Activated naive CD4-positive, alpha-beta T cell treated with anti-CD3 and anti-CD28 coated beads for 36 hours (primary cell): Measurements from ENCODE around the gene STK11IP. TPM values are rescaled to one million over a fixed set of nuclear protein-coding genes. Genes with fewer than 3 reads are reported as not detected.
A peak's percentile ranks its signal among the peaks of the same experiment; 100 is the strongest.

Experiments
- CTCF ChIA-PET: fragments of 350-600 bp; sonication (Branson Sonifier 250); formaldehyde crosslinking; loops from one replicate; lab custom pipeline; 2021; ENCODE audit warnings: antibody characterized with exemption; lab: Charles Lee
- DNase-seq: peaks from one replicate; pipeline ENCODE4 v3.0.0-alpha.2; 2020
- H3K27ac Mint-ChIP-seq: one replicate; pipeline ENCODE4 v1.8.0; 2021; ENCODE audit warnings: mild to moderate bottlenecking, mixed read lengths
- H3K27me3 Mint-ChIP-seq: one replicate; pipeline ENCODE4 v1.8.0; 2021; ENCODE audit warnings: low read depth, mixed read lengths
- H3K36me3 Mint-ChIP-seq: one replicate; pipeline ENCODE4 v1.8.0; 2021; ENCODE audit warnings: low read depth, mixed read lengths
- H3K4me1 Mint-ChIP-seq: one replicate; pipeline ENCODE4 v1.8.0; 2021; ENCODE audit warnings: low read depth, mixed read lengths
- H3K4me3 Mint-ChIP-seq: one replicate; pipeline ENCODE4 v1.8.0; 2021; ENCODE audit warnings: mild to moderate bottlenecking, moderate library complexity, mixed read lengths
- H3K9me3 Mint-ChIP-seq: one replicate; pipeline ENCODE4 v1.8.0; 2021; ENCODE audit warnings: mixed read lengths
- intact Hi-C: fragments of 100-400 bp; cut with micrococcal nuclease; formaldehyde crosslinking; loops from one replicate; pipeline ENCODE4 v1.15.1; 2023
- total RNA-seq, 2 experiments: library from RNA; stranded (reverse); gene quantifications; one replicate each; pipeline ENCODE4 v1.2.3, GENCODE V29; 2021

The STK11IP gene
- total RNA-seq, 2 experiments from 2014 or later = 32.1 TPM

GRCh38 chr2:219615894-219616293, 18.2 kb downstream of the STK11IP start:
- H3K36me3 Mint-ChIP-seq = peaks cover 8% of the 10 kb centered on the region
- CTCF ChIA-PET = interaction anchor here (1.1 to 1.3 kb wide), 2 partner anchors 55 to 213 kb away, joined by 3 to 4 read pairs; no protein-coding TSS in a partner anchor
- H3K4me3 Mint-ChIP-seq = no peak overlapping the region
- H3K27me3 Mint-ChIP-seq = no peaks in the 10 kb centered on the region
- no peaks in the 10 kb centered on the region for H3K9me3 Mint-ChIP-seq
- H3K27ac Mint-ChIP-seq = no peak overlapping the region
- DNase-seq = no peak
- intact Hi-C loops = no loop called here
- peaks cover 10% of the 10 kb centered on the region for H3K4me1 Mint-ChIP-seq

GRCh38 chr2:219616550-219616949, 18.9 kb downstream of the STK11IP start:
- no peak for DNase-seq
- Mint-ChIP-seq H3K27me3 (no peaks in the 10 kb centered on the region), H3K4me3 (no peak overlapping the region), H3K36me3 (peaks cover 4% of the 10 kb centered on the region), H3K9me3 (no peaks in the 10 kb centered on the region), H3K4me1 (peaks cover 10% of the 10 kb centered on the region), H3K27ac (no peak overlapping the region)
- CTCF ChIA-PET = interaction anchor here (1.1 to 1.3 kb wide), 2 partner anchors 56 to 213 kb away, joined by 3 to 4 read pairs; no protein-coding TSS in a partner anchor
- intact Hi-C loops = no loop called here

- Mint-ChIP-seq H3K4me3 (no peak overlapping the region), H3K9me3 (no peaks in the 10 kb centered on the region), H3K36me3 (no peaks in the 10 kb centered on the region), H3K27me3 (peaks cover 2% of the 10 kb centered on the region), H3K4me1 (no peaks in the 10 kb centered on the region), H3K27ac (no peak overlapping the region)
- no peak for DNase-seq
- intact Hi-C loops = no loop called here
- CTCF ChIA-PET = interaction anchor here (0.7 kb wide), 1 partner anchor 42 kb away, joined by 3 read pairs; no protein-coding TSS in a partner anchor
Measured at GRCh38 chr2:219618733-219619122, 21.1 kb downstream of the STK11IP start.

GRCh38 chr2:219619235-219619634, 21.6 kb downstream of the STK11IP start:
- intact Hi-C loops = no loop called here
- CTCF ChIA-PET = interaction anchor here (0.7 kb wide), 1 partner anchor 41 kb away, joined by 3 read pairs; no protein-coding TSS in a partner anchor
- DNase-seq = no peak
- Mint-ChIP-seq H3K27me3 (peaks cover 2% of the 10 kb centered on the region), H3K36me3 (no peaks in the 10 kb centered on the region), H3K27ac (no peak overlapping the region), H3K4me3 (no peak overlapping the region), H3K9me3 (no peaks in the 10 kb centered on the region), H3K4me1 (no peaks in the 10 kb centered on the region)

GRCh38 chr2:219620546-219620945, 22.9 kb downstream of the STK11IP start:
- Mint-ChIP-seq H3K27me3 (peaks cover 2% of the 10 kb centered on the region), H3K36me3 (no peaks in the 10 kb centered on the region), H3K9me3 (no peaks in the 10 kb centered on the region), H3K4me1 (no peaks in the 10 kb centered on the region), H3K27ac (no peak overlapping the region), H3K4me3 (no peak overlapping the region)
- intact Hi-C loops = no loop called here
- CTCF ChIA-PET = interaction anchor here (0.6 to 1.5 kb wide), 3 partner anchors 21 to 652 kb away, joined by 3 to 4 read pairs (median 3); no protein-coding TSS in a partner anchor
- DNase-seq = no peak

GRCh38 chr2:219621935-219622334, 24.3 kb downstream of the STK11IP start:
- no peaks in the 10 kb centered on the region for H3K36me3 Mint-ChIP-seq
- CTCF ChIA-PET = no interaction called here
- peaks cover 9% of the 10 kb centered on the region for H3K27me3 Mint-ChIP-seq
- intact Hi-C loops = no loop called here
- no peak overlapping the region for H3K27ac Mint-ChIP-seq
- no peak for DNase-seq
- H3K4me1 Mint-ChIP-seq = peaks cover 2% of the 10 kb centered on the region
- no peaks in the 10 kb centered on the region for H3K9me3 Mint-ChIP-seq
- no peak overlapping the region for H3K4me3 Mint-ChIP-seq

- Mint-ChIP-seq H3K27ac (no peak overlapping the region), H3K27me3 (peaks cover 10% of the 10 kb centered on the region), H3K36me3 (no peaks in the 10 kb centered on the region), H3K4me3 (no peak overlapping the region), H3K4me1 (peaks cover 3% of the 10 kb centered on the region), H3K9me3 (no peaks in the 10 kb centered on the region)
- DNase-seq = no peak
- intact Hi-C loops = no loop called here
- CTCF ChIA-PET = no interaction called here
Measured at GRCh38 chr2:219622472-219622871, 24.8 kb downstream of the STK11IP start.

- intact Hi-C loops = no loop called here
- Mint-ChIP-seq H3K27me3 (peaks cover 17% of the 10 kb centered on the region), H3K27ac (no peak overlapping the region), H3K36me3 (no peaks in the 10 kb centered on the region), H3K9me3 (no peaks in the 10 kb centered on the region), H3K4me1 (peaks cover 3% of the 10 kb centered on the region), H3K4me3 (no peak overlapping the region)
- CTCF ChIA-PET = no interaction called here
- no peak for DNase-seq
Measured at GRCh38 chr2:219624565-219624964, 26.9 kb downstream of the STK11IP start.

GRCh38 chr2:219625179-219625578, 27.5 kb downstream of the STK11IP start:
- CTCF ChIA-PET = no interaction called here
- H3K4me1 Mint-ChIP-seq = peaks cover 3% of the 10 kb centered on the region
- no peak overlapping the region for H3K27ac Mint-ChIP-seq

GRCh38 chr2:219626540-219626939, 28.9 kb downstream of the STK11IP start:
- Mint-ChIP-seq H3K9me3 (no peaks in the 10 kb centered on the region), H3K36me3 (no peaks in the 10 kb centered on the region)

More at GRCh38 chr2:219625179-219625578, 27.5 kb downstream of the STK11IP start:
- Mint-ChIP-seq H3K9me3 (no peaks in the 10 kb centered on the region), H3K4me3 (no peak overlapping the region), H3K27me3 (peaks cover 17% of the 10 kb centered on the region), H3K36me3 (no peaks in the 10 kb centered on the region)
- intact Hi-C loops = no loop called here
- no peak for DNase-seq

GRCh38 chr2:219627103-219628100, 29.7 kb downstream of the STK11IP start, which contains the start of gene SLC4A3:
Gene SLC4A3 (plus strand): TSS chr2:219627630. CDS start chr2:219627993, 363 bp downstream.
- Mint-ChIP-seq H3K27ac (no peak within 1 kb of the TSS), H3K4me3 (peak within 1 kb of the TSS; percentile 62), H3K27me3 (peaks cover 17% of the 10 kb centered on the region), H3K4me1 (peaks cover 3% of the 10 kb centered on the region), H3K9me3 (no peaks in the 10 kb centered on the region), H3K36me3 (no peaks in the 10 kb centered on the region)
- no peak for DNase-seq
- intact Hi-C loops = no loop called here
- CTCF ChIA-PET = interaction anchor here (0.9 kb wide), 1 partner anchor 15 kb away, joined by 4 read pairs; no protein-coding TSS in a partner anchor

More at GRCh38 chr2:219626540-219626939, 28.9 kb downstream of the STK11IP start:
- Mint-ChIP-seq H3K4me1 (peaks cover 3% of the 10 kb centered on the region), H3K27ac (no peak overlapping the region), H3K4me3 (peak overlapping the region; percentile 62), H3K27me3 (peaks cover 17% of the 10 kb centered on the region)
- CTCF ChIA-PET = interaction anchor here (0.6 to 1.0 kb wide), 3 partner anchors 63 to 86 kb away, joined by 3 to 4 read pairs (median 3); no protein-coding TSS in a partner anchor
- DNase-seq = no peak
- intact Hi-C loops = no loop called here

GRCh38 chr2:219628235-219628985, 30.8 kb downstream of the STK11IP start:
- Mint-ChIP-seq H3K9me3 (no peaks in the 10 kb centered on the region), H3K27me3 (peaks cover 17% of the 10 kb centered on the region), H3K36me3 (no peaks in the 10 kb centered on the region), H3K4me1 (peaks cover 3% of the 10 kb centered on the region), H3K27ac (no peak overlapping the region), H3K4me3 (peak overlapping the region; percentile 36)
- DNase-seq = no peak
- intact Hi-C loops = no loop called here
- CTCF ChIA-PET = interaction anchor here (0.9 to 1.5 kb wide), 3 partner anchors 14 to 87 kb away, joined by 3 to 4 read pairs (median 4); no protein-coding TSS in a partner anchor
